Pancreas (tissue), 10 donors: ENCODE data around the gene VPS13D. TPM values are rescaled to one million over a fixed set of nuclear protein-coding genes. Genes with fewer than 3 reads are reported as not detected.
A peak's percentile ranks its signal among the peaks of the same experiment; 100 is the strongest.

ENCODE experiments used
- ATAC-seq, 4 donors: fragments of 200-7000 bp; cut with Tn5 transposase; one replicate each; pipeline versions ENCODE4 v1.8.0 to v1.9.1; 2020; ENCODE audit warnings: mild to moderate bottlenecking in 4 of 4, moderate library complexity in 4 of 4
- DNase-seq, 6 donors: peaks; one replicate each; pipeline ENCODE4 v3.0.0-alpha.2; 2020
- FAIRE-seq: peaks from 2 replicates; lab custom pipeline; 2012; peaks lifted over from hg19 to GRCh38; lab: Jason Lieb, UNC
- H3K27ac ChIP-seq, 4 donors: fragments of 200-600 bp; sonication (generic); 1 replicate in 3 of 4; 2 replicates in 1 of 4; pipeline versions ENCODE4 v1.5.0 to v1.8.0; 2020
- H3K27me3 ChIP-seq, 4 donors: fragments of 200-600 bp; one replicate each; pipeline ENCODE4 v1.8.0; 2021
- H3K36me3 ChIP-seq, 3 donors: fragments of 200-600 bp; sonication (generic) in 1 of 3; one replicate each; pipeline versions ENCODE4 v1.5.0 to v1.8.0; 2020 to 2021
- H3K4me1 ChIP-seq, 3 donors: fragments of 200-600 bp; one replicate each; pipeline ENCODE4 v1.8.0; 2021
- H3K4me3 ChIP-seq, 4 donors: fragments of 200-600 bp; sonication (generic) in 2 of 4; one replicate each; pipeline versions ENCODE4 v1.5.0 to v1.8.0; 2020 to 2021
- H3K9me3 ChIP-seq, 4 donors: fragments of 200-600 bp; one replicate each; pipeline ENCODE4 v1.8.0; 2021
- WGBS, 2 donors: extraction: QIAGEN DNeasy Blood & Tissue Kit; methylation state at CpG; one replicate each; pipeline ENCODE4 v1.1.7; 2013; 5-methylcytosine and 5-hydroxymethylcytosine counted together
- intact Hi-C, 3 donors: fragments of 100-400 bp; cut with DNase I; formaldehyde crosslinking; loops; one replicate each; pipeline versions ENCODE4 v1.11.1 to v1.14.2; 2022
- polyA plus RNA-seq, 2 donors: library from polyadenylated mRNA; stranded (reverse); fragments of 200-250 nt; gene quantifications; one replicate each; pipeline ENCODE4 v1.2.3, GENCODE V29; 2013
- total RNA-seq, 6 donors: library from RNA; stranded (reverse); fragmentation: NEBNext Ultra II Directional in 4 of 6; extraction: Animal tissue kit (Norgen Biotek cat#: 25700) in 4 of 6; gene quantifications; one replicate each; pipeline versions ENCODE4 v1.2.1 to v1.2.4, GENCODE V29; 2021 to 2023
- TF ChIP-seq, protein P1 (sequence below), 4 donors: fragments of 200-600 bp; sonication (generic) in 3 of 4; IDR thresholded peaks; one replicate each; pipeline versions ENCODE4 v1.5.0 to v1.8.0; 2021; ENCODE audit warnings: antibody characterized with exemption in 4 of 4
- donor health status: healthy with polysubstance abuse.
- donor health status: DM: no; HTN: no; CAD: no; lungs with moderate emphysema.
- donor health status: DM: no; HTN: no; CAD: no.
- donor health status: control.
- donor health status: control.
- donor health status: Bipolar disorder and iron deficiency.
- donor health status: DM: yes; HTN: yes; CAD: no.
- donor health status: DM: no; HTN: no; CAD: no.
- donor health status: DM: no; HTN: no; CAD: no.
- donor health status: DM: yes; HTN: yes; CAD: no.

VPS13D gene
- total and polyA plus RNA-seq, 8 donors, result 13.7 to 39.0 (median 24.8) TPM

DNA sequence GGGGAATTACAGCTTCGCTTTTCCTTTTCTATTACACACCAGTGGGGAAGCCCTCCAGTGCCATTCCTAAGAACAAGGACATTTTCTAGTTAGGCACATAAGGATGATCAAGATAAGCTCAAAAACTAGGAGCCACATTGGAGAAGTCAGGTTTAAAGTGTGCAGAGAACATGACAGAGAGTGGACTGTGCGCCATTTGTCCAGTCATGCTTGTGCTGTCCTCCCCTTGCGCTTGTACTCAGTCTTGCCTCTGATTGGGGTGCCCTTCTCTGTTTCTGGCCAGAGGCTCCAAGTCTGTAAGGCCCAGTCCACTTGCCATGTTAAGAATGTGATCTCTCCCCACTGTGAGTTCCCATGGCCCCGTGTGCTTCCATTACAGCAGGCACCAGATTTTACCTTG is 198.5 kb downstream of the VPS13D start:
- 92 to 93% methylated on average over 4 of the region's 4 CpGs for WGBS, 2 donors
- no peak for FAIRE-seq

GRCh38 chr1:12430525-12430924 is 200.7 kb downstream of the VPS13D start:
- intact Hi-C loops, result no loop called here
- 94 to 97% methylated on average over 4 of the region's 4 CpGs for WGBS, 2 donors
- Histone ChIP-seq H3K4me1 (peaks cover 14 to 25% (median 25%) of the 10 kb centered on the region in 3 donors), H3K9me3 (no peaks in the 10 kb centered on the region), H3K36me3 (no peaks in the 10 kb centered on the region), H3K27me3 (no peaks in the 10 kb centered on the region), H3K4me3 (no peak overlapping the region), H3K27ac (no peak overlapping the region)
- TF ChIP-seq, protein P1, sequence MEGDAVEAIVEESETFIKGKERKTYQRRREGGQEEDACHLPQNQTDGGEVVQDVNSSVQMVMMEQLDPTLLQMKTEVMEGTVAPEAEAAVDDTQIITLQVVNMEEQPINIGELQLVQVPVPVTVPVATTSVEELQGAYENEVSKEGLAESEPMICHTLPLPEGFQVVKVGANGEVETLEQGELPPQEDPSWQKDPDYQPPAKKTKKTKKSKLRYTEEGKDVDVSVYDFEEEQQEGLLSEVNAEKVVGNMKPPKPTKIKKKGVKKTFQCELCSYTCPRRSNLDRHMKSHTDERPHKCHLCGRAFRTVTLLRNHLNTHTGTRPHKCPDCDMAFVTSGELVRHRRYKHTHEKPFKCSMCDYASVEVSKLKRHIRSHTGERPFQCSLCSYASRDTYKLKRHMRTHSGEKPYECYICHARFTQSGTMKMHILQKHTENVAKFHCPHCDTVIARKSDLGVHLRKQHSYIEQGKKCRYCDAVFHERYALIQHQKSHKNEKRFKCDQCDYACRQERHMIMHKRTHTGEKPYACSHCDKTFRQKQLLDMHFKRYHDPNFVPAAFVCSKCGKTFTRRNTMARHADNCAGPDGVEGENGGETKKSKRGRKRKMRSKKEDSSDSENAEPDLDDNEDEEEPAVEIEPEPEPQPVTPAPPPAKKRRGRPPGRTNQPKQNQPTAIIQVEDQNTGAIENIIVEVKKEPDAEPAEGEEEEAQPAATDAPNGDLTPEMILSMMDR (IDR thresholded peaks at IDR 0.05), result no peak
- no peak for DNase-seq
- FAIRE-seq, result no peak
- no peak for ATAC-seq

More for the DNA sequence above, 198.5 kb downstream of the VPS13D start:
- no peaks in the 10 kb centered on the region for H3K27me3 ChIP-seq
- intact Hi-C loops, result no loop called here
- peaks cover 6 to 7% (median 6%) of the 10 kb centered on the region in 3 donors for H3K4me1 ChIP-seq
- no peaks in the 10 kb centered on the region for H3K9me3 ChIP-seq
- no peak overlapping the region for H3K27ac ChIP-seq
- no peak overlapping the region for H3K4me3 ChIP-seq
- TF ChIP-seq, protein P1 (IDR thresholded peaks at IDR 0.05), result no peak
- no peak for ATAC-seq
- no peak for DNase-seq
- no peaks in the 10 kb centered on the region for H3K36me3 ChIP-seq

- no peak for ATAC-seq
- Histone ChIP-seq H3K27ac (peak overlapping the region in 2 of 4 donors; percentile 9 to 50), H3K27me3 (no peaks in the 10 kb centered on the region), H3K9me3 (no peaks in the 10 kb centered on the region), H3K4me3 (no peak overlapping the region), H3K4me1 (peaks cover 14 to 26% (median 25%) of the 10 kb centered on the region in 3 donors), H3K36me3 (no peaks in the 10 kb centered on the region)
- TF ChIP-seq, protein P1 (IDR thresholded peaks at IDR 0.05), result no peak
- no peak for FAIRE-seq
- intact Hi-C loops, result no loop called here
- 96 to 98% methylated on average over 6 of the region's 6 CpGs for WGBS, 2 donors
- no peak for DNase-seq
These were observed 203.1 kb downstream of the VPS13D start for GRCh38 chr1:12432897-12433296.

GRCh38 chr1:12433323-12434053 is 203.7 kb downstream of the VPS13D start:
- FAIRE-seq, result no peak
- no peaks in the 10 kb centered on the region for H3K27me3 ChIP-seq

More at GRCh38 chr1:12433323-12434053, 203.7 kb downstream of the VPS13D start:
- TF ChIP-seq, protein P1 (IDR thresholded peaks at IDR 0.05), result no peak
- H3K4me3 ChIP-seq, result no peak overlapping the region
- DNase-seq (peak in 5 of 6 donors; percentile 33 to 61 (median 37)), ATAC-seq (peak; percentile 54 to 82 (median 80))
- 23% methylated on average over 12 of the region's 12 CpGs for WGBS, 2 donors
- no peaks in the 10 kb centered on the region for H3K9me3 ChIP-seq
- peak overlapping the region in 3 of 4 donors; percentile 9 to 50 (median 23) for H3K27ac ChIP-seq
- peaks cover 14 to 26% (median 25%) of the 10 kb centered on the region in 3 donors for H3K4me1 ChIP-seq
- H3K36me3 ChIP-seq, result no peaks in the 10 kb centered on the region
- intact Hi-C loops, result no loop called here
